NCI-H510A treated with DMSO at 0.1 percent for 48 hours (cell line): Measurements from ENCODE around the gene NRP1.
A peak's percentile ranks its signal among the peaks of the same experiment; 100 is the strongest.

Source experiments
- DNase-seq: peaks from one replicate; lab custom pipeline; 2025; lab: John Stamatoyannopoulos, UW

Gene NRP1

DNA sequence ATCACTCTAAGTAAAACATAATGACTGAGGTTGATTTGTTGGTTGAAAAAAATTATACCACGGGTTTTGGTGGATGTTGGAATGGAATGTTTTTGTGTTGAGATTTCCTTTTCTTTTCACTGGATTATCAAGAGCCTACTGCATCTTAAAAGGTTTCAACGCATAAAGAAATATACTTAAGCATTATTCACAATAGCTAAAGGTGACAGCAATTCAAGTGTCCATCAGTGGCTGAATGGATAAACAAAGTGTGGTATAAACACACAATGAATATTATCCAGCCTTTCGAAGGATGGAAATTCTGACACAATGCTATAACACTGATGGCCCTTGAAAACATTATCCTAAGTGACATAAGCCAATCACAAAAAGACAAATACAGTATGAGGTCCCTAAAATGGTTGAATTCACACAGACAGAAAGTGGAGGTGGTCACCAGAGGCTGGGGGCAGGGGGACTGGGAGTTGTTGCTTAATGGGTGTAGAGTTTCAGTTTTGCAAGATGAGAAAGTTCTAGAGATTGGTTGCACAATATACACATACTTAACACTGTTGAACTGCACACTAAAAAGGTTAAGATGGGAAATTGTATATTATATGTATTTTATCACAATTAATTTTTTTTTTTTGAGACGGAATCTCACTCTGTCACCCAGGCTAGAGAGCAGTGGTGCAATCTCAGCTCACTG lies 122.3 kb downstream of the NRP1 start:
- no peak for DNase-seq

DNA sequence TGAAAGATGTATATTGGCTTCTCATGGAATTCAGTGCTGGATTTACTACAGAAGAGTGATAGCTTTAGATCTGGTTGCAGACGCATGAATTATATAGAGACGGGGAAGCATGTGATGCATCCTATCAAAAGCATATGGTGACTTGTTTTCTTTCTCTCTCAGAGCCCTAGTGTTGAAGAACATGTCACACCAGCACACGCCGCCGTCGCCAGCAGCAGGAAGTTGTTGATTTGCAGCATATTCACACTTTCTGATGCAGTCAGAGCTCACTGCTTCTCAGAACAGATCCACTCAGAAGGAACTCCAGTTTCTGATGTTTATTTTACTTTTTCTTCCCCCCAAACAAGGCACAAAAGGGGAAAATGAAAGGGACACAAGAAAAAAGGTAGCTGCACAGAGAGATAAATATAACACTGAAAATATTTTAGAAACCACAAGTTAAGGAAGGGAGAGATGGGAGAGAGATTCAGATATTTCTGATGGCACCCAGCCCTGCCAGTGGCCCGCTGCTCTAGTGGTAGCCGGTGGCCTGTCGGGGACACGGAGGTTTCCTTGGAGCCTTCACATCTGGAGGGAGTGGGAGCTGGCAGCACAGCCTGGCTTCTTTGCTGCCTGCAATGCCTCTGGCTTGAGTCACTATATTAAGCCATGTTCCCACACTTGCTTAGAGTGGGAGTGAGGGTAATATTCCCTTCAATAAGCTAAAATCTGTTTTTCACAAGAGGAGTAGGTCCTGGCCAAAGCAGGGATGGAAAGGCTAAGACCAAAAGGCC lies 123.2 kb downstream of the NRP1 start:
- DNase-seq: peak; percentile 13

DNA sequence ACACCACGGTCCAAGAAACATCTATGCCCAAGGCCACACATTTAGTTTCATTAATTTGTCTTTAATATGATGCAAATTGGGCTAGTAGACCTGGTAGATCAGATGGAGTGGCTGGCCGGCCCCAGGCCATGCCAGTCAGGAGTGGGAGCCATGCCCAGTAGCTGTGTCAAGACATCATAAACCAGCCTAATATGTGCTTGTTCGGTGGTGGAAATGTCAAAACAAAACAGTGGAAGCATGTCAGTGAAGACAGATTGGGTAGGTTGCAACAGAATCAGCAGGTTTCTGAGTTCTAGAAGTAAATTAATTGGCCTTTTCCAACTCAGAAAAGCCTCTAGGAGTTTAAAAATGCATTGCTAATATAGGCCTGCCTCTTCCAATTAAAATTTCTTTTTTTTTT lies 124.7 kb downstream of the NRP1 start:
- no peak for DNase-seq

DNA sequence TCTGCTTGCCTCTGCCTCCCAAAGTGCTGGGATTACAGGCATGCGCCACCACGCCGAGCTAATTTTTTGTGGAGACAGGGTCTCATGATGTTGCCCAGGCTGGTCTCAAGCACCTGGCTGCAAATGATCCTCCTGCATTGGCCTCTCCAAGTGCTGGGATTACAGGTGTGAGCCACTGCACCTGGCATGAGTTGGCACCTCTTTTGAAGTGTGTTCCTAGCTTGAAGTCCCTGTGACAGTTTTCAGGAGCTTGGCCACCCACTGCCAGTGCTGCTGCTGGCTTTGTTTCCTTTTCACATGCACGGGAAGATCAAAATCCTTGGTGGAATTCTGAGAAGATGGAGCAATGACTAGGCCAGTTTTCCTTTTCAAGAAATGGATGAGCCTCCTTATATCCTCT lies 126.3 kb downstream of the NRP1 start:
- no peak for DNase-seq

DNA sequence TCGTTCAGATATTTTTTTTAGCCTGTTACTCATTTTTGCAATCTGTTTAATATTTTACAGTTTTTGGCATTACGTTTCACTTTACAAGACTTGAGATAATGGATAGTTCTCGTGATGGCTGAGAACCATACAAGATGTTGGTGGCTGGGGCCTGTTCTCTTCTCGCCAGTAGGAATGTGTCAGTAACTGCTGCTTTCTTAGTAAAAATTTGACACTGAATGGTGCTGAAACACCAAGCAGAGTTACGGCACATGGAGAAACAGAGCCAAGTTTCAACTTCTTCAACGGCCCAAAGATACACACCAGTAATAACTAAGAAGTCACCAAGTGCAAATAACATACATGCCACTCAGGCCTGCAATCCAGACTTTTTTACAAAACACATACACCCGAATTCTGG lies 130.4 kb downstream of the NRP1 start:
- DNase-seq: no peak

DNA sequence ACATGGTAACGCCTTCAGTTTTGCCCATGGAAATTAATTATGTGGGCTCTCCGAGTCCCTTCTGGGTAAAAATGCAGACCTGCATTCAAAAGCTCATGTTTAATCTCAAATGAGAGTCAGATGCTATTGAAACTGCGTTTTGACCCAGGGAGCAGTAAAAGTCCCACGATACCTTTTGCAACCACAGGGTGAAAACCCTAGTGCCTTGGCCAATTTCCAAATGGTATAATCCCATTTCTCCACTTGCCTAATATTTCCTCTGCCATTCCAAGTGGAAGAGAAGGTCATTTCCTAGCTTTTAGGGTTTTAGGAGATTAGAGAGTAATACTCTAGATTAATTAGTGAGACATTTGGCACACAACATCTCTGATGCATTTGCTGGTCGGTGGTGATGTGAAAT lies 132.5 kb downstream of the NRP1 start:
- no peak for DNase-seq

DNA sequence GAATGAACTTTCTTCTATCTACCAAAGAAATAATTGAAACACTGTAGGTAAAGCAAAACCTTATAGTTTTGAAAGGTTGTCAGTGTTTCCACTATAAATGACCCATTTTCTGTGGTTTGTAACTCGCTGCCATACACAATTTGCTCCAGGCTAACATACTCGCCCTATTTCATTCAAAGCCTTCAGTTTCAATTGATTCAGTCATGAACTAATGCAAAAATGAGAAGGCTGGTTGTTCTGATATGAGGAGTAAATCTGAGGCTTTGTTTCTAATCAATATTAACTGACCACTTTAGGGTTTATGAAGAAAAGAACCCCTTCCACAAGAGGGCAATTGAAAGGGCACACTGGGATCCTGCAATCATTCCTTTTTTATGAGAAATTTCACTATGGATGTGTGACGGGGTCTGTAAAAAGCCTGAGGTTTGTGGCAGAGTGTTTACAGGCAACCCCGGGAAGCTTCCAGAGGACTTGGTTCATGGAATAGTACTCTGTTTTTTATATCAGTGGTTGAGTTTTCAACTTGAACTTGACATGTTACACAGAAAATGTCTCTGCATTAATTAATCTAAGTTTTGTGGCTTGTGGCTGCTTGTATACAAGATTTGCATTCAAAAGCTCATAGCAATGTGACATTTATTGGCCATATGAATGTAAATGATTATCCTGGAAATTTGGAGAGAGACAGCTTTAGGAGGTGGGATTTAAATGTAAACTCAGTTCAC lies 133.2 kb downstream of the NRP1 start:
- DNase-seq: no peak

DNA sequence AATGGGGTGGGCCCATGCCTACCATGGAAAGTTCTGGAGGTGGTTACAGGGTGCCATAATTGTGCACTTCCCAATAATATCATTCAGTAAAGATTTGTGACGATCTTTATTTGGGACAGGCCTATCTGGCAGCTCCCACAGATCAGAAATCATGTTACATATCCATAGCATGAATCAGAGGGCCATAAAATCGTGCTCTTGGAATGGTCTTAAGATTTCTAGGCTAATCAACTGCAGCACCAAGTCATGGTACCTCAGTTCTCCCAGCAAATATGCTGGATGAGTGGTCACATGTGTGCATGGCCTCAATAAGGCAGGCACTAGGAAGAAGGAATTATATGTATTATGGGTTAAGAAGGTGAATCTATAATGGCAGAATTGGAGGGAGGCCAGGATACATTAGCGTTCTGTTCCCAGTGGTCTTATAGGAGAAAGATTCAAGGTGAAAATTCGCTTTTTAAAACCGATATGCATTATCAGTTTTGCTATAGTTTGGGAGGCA lies 134.7 kb downstream of the NRP1 start:
- DNase-seq: no peak

DNA sequence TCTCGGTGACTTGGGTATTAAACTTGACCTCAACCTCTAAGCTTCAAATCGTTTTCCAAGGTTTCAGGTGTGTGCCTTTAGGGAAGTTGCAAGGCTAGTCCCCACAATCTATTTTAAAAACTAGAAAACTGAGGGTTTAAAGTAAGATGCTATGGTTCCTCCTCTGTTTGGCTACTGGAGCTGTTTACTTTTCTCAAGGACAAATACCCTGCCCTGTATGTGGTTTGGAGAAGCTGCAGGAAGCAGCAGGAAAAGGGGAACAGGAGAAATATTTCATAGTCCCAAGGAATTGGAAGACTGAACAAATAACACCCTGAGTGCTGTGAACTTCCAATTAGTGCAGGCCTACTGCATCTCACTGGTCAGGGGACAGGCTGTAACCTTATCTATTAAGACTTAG lies 135.9 kb downstream of the NRP1 start:
- DNase-seq: no peak

DNA sequence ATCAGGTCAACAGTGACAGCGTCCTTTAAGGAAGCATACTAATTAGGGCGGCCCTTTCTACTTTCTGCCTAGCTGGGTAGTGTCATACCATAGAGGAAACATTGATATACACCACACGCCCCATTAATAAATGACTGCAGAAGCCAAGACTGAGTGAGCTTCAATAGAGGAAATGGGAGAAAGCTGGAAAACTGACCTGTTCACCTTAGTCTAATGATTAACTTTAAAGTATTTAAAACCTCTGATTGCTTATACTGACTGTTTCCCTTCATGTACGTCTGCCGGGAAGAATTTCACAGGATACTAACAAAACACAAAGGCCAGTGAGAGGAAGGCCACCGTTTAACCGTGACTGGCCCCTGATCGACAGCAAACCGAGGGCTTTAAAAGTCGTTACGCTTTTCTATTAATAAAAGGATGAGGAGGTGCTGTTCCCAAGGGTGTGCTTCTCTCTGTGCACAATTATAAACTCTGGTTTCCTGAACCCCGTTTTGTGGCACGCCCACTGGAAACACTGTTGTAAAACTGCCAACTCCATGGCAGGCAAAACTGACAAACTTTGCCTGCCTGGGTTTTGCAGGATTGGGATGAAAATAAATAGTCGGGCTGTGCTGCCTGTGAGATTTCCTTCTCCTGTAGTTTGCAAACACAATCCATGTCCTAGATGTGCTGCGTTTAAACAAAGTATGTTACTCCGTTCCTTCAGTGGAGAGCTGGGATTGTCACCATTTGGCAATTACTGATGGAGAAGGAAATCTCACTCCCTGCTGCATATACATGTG lies 137.6 kb downstream of the NRP1 start:
- no peak for DNase-seq

DNA sequence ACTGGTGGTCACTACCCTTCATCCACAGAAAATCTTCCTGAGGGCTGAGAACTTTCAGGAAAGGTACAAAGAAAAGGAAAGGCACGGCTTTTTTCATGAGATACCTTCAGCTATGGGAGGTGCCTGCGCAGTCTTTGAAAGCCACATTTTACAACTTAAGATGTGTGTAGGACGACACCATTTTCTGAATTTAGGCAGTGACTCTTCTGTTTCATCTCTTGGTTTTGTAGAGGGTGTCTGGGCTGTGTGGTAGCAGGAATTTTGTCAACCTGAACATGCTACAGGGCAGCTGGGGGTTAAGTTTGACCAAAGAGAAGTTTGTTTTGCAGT lies 138.1 kb downstream of the NRP1 start:
- no peak for DNase-seq

DNA sequence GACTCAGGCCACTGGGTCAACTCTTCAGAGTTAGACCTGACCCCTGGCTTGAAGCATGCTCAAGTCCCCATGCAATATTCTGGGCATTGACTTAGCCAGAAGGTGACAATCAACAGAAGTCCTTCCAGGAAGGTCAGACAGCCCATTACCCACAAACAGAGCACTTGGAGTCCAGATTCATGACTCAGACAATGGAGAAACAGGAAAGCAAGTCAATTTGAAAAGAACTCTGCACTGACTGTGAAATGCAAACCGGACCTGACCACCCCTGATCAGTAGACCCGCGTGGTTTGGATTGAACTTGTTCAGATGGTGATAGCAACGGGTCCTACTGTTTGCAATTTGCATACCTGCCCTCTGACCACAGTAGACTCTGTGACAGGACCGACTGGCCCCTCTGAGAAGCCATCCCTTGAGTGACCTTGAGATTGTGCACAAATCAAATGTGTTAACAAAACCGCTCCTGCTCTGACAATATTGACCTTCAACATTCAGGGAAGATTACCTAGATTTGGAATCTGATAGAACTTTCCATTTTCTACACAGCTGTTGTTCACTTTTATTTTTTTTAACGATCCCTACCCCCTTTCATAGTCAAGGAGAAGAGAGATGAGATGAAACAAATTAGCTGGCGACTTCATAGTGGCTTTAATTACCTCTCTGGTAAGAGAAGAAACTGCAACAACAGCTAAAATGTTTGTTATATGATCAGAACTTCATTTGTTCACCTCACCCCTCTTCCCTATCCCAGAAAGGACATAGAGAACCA lies 138.7 kb downstream of the NRP1 start:
- DNase-seq: no peak

DNA sequence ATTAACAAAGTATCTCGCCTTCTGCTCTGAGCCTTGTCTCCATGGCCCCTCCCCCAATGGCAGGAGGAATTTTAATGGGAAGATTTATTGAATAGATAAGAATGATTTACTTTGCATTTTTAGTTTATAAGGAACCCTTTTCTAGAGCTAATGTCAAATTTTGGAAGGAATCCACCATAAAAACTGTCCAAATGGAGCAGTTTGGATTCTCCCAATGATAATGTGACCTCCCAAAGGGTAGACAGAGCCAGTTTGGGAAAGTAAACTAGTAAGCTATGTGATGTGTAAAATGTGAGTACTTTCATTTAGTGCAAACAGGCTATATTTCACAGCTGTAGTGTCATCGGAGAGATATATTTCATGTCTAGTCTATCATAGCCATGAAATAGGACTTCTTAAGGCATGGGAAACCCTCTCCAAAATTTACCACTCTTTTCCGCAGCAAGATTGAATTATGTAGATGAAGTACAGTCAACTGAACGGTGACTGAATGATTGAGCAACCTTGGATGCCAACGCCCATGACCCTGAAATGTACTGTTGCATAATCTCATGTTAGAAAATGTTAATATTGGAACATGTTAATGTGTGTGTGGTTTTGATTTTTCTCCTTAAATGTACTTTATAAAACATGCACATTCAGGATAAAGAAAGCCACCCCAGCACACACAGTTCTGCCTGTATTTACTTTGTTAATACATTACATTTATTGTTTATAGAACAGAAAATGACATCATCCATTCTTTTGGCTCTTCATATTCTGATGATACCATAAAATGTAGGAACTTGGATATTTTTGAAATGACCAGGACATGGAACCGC lies 140.6 kb downstream of the NRP1 start:
- no peak for DNase-seq

DNA sequence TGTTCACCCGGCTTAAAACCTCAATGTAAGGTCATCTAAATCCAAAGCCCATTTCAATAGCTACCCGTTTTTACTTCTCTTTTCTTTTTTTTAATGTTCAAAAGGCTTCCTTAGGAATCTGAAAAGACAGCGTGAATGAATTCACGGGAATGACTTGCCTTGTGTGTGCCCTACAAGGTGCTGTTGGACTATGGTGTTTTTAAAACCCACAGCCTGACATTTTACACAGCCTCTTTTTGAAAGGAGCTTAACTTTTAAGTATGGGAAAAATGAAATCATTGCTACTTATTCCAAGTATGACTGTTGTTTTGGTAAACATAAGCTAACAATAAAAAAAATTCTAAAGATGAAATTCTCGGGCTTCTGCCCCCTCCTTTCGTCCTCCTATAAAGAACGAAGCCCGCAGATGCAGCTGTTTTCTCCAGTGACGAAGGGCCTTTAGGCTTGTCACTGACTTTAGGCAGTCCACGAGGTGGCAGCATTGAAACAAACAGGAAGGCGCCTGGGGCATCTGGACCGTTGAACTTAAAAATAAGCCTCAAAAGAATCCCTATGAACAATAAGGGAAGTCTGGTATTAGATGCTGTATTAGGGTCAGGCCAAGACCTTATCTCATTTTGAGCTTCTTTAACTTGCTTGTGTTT lies 141.3 kb downstream of the NRP1 start:
- DNase-seq: peak; percentile 60

DNA sequence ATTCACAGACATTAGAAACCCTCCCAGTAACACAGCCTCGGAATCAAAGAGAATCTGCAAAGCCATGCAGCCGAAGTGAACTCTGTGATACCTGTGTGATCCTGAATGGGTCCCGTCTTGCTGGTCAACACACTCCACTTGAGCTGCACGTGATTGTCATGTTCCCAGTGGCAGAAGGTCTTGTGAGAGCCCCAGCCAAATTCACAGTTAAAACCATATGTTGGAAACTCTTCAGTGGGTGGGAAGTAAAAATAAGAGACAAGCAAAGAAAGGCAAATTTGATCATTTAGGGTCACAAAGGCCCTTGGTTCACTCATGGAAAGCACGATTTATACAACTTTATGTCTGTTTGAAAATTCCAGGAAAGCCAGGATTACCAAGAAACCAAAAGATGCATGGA lies 142.3 kb downstream of the NRP1 start:
- DNase-seq: no peak

DNA sequence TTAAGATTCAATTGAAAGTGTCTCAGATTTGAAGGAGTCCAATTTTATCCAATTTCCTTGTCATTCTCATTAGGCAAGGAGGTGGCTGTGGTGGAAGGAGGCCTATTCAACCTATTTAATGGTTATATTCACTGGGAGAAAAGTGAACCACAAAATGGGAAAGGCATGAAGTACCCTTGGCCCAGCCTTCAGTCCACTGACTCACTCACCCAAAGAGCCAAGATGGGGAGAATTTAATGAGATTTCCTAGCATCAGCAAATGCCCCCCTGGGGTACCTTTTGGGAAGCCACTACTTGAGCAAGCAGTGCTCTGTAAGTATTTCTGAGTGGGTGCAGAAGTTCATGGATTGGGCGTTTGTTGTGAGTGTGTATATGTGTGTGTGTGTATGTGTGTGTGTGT lies 144.1 kb downstream of the NRP1 start:
- DNase-seq: no peak

DNA sequence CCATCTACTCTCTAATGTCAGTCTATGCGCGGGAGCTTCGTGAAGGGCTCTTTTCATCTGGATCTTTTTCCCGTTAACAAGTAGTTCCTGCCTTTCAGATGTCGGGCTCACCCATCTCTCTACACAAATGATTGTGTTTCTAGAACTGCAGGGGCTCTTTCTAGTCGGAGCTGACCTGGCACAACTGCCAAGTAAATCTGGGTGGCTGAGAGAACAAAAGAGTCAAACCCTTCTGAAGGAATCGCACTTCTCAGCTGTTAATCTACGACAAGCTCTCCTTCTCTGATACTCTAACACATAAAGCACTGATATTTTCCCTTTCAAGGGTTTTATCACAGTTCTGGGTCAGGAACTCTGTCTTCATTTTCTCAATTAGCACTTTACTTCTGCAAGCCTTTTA lies 144.7 kb downstream of the NRP1 start:
- no peak for DNase-seq

DNA sequence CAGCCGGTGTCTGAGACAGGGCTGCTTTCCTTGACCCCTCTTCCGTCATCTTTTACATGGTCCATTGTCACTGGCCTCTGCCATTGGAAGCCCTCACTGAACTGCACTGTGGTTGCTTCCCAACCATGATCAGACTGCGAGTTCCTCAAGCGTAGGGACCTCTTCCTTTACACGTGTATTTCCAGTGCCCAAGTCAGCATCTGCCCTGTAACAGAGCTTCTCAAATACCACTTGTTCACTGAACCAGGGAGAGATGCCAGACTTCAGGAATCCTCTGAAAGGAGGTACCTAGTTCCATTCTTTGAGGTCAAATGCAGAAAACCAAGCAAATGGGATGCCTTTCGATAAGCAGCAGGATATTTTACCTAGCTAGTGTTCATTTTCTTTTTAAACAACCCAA lies 145.1 kb downstream of the NRP1 start:
- DNase-seq: no peak

DNA sequence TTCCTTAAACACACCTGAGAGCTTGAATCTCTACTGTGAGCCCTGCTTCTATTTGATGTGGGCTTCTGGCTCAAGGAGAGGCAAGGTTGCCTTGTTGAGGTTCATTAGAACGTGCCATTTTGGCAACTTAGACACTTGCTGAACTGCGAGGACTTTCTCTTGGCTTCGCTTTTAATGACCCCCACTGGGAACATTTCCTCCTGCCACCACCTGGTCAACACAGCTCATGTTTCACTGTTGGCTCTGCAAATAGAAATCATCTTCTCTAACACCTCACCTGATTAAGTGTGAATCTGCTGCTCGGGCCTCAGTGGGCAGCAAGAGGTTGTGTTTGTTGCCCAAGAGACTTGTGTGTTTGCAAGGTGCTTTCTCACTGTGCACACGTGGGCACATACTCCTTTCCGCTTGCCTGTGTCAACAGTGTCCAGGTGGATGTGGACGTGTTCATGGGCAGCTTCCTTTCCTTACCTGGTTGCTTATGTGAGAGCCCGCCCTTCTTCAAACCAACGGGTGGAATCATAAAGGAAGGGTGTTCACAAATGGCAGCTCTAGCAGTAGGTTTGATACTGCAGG lies 147.0 kb downstream of the NRP1 start:
- peak; percentile 42 for DNase-seq

DNA sequence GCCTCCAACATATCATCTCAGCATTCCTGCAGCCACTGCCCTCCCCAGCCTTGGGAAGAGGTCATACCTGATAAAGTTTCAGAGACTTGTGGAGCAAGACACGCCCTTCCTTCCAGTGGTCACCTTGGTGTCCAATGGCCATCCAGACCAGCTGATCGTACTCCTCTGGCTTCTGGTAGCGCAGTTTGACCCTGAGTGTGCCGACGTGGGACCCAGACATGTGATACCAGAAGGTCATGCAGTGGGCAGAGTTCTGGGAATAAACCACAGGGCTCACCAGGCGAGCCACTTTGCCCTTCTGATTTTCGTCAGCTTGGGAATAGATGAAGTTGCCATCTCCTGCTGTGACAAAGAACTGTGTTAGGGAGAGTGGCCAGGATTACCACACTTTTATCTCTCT lies 148.3 kb downstream of the NRP1 start:
- no peak for DNase-seq
